ENCODE results near the gene C4orf50. TPM values are rescaled to one million over a fixed set of nuclear protein-coding genes. Genes with fewer than 3 reads are reported as not detected.

C4orf50 gene
- total and polyA plus RNA-seq, 2 of the 13 experiments (the other 11 are each of a cell fraction or from before 2014, with no cell fraction given) = not detected

GRCh38 chr4:6011271-6011671 lies 7.0 kb downstream of the C4orf50 start:
- Histone ChIP-seq H3K4me3 (replicated peaks in 1 of 3; ENCODE audit: insufficient read depth in 1 of 3, low read depth in 2 of 3, low read length in 3 of 3) (no peak overlapping the region), H3K36me3 (replicated peaks in 1 of 2; ENCODE audit: control insufficient read depth in 1 of 2, insufficient read depth in 2 of 2, low read length in 2 of 2) (no peaks in the 10 kb centered on the region), H3K4me1 (ENCODE audit: insufficient read depth, low read length) (no peaks in the 10 kb centered on the region), H3K27ac (ENCODE audit: extremely low read length, insufficient read depth, low read length) (no peak overlapping the region), H2AFZ (ENCODE audit: low read length) (no peak overlapping the region), H4K20me1 (ENCODE audit: insufficient read depth, low read length) (no peaks in the 10 kb centered on the region), H3K27me3 (ENCODE audit: control insufficient read depth in 1 of 2, insufficient read depth in 2 of 2, low read length in 2 of 2) (peaks cover 0 to 10% of the 10 kb centered on the region in 2 experiments; a peak in 2 of 5 replicates), H3K9me3 (ENCODE audit: low read length) (no peaks in the 10 kb centered on the region), H3K4me2 (ENCODE audit: low read depth, low read length) (no peak overlapping the region), H3K79me2 (ENCODE audit: insufficient read depth, low read length) (no peaks in the 10 kb centered on the region), H3K9ac (ENCODE audit: insufficient read depth, low read depth, low read length) (no peak overlapping the region)
- no TSS peak for BruUV-seq (replicated peaks)
- in situ Hi-C loops (cut with HindIII; ENCODE audit: extremely low pct_ligation_motif_present, low pct_unique_long_range_greater_than_20kb) = no loop called here
- DNase-seq (ENCODE audit: low spot score) (no peak), ATAC-seq (no peak), FAIRE-seq (no peak)
- WGBS (ENCODE audit: low lambda C conversion rate) = 32% methylated on average over 11 of the region's 12 CpGs
- intact Hi-C loops (cut with micrococcal nuclease; ENCODE audit: unreplicated experiment) = no loop called here
- ChIA-PET CTCF (ENCODE audit: low intra/inter-chr PET ratio, low total read pairs) (no interaction called here), POLR2A (no interaction called here)
- TF ChIP-seq RBFOX2 (IDR thresholded peaks at IDR 0.05; ENCODE audit: low read depth, low read length) (no peak), IKZF5 (CRISPR knock-in tag; IDR thresholded peaks at IDR 0.05) (no peak), E2F5 (CRISPR knock-in tag; conservative IDR thresholded peaks at IDR 0.05) (no peak), ZNF280D (CRISPR knock-in tag; IDR thresholded peaks at IDR 0.05) (no peak), GABPB1 (CRISPR knock-in tag; IDR thresholded peaks at IDR 0.05) (no peak), MYC (CRISPR knock-in tag; IDR thresholded peaks at IDR 0.05; ENCODE audit: borderline replicate concordance) (no peak), ZSCAN20 (CRISPR knock-in tag; IDR thresholded peaks at IDR 0.05; ENCODE audit: borderline replicate concordance) (no peak), KLF11 (CRISPR knock-in tag; IDR thresholded peaks at IDR 0.05) (no peak), GRHL1 (CRISPR knock-in tag; conservative IDR thresholded peaks at IDR 0.05) (no peak), HNRNPLL (IDR thresholded peaks at IDR 0.05; ENCODE audit: low read depth, low read length, poor library complexity, severe bottlenecking) (no peak), ZBTB43 (CRISPR knock-in tag; conservative IDR thresholded peaks at IDR 0.05) (no peak), PRMT3 (CRISPR knock-in tag; IDR thresholded peaks at IDR 0.05; ENCODE audit: borderline replicate concordance, low read depth) (no peak), ZFAT (CRISPR knock-in tag; conservative IDR thresholded peaks at IDR 0.05) (no peak), ZNF639 (CRISPR knock-in tag; conservative IDR thresholded peaks at IDR 0.05) (no peak)

Data from HepG2 (cell line).